Measurements from ENCODE around the gene KRT73. TPM values are rescaled to one million over a fixed set of nuclear protein-coding genes. Genes with fewer than 3 reads are reported as not detected.

The KRT73 gene
- total RNA-seq, 4 donors from 2014 or later, result not detected

DNA sequence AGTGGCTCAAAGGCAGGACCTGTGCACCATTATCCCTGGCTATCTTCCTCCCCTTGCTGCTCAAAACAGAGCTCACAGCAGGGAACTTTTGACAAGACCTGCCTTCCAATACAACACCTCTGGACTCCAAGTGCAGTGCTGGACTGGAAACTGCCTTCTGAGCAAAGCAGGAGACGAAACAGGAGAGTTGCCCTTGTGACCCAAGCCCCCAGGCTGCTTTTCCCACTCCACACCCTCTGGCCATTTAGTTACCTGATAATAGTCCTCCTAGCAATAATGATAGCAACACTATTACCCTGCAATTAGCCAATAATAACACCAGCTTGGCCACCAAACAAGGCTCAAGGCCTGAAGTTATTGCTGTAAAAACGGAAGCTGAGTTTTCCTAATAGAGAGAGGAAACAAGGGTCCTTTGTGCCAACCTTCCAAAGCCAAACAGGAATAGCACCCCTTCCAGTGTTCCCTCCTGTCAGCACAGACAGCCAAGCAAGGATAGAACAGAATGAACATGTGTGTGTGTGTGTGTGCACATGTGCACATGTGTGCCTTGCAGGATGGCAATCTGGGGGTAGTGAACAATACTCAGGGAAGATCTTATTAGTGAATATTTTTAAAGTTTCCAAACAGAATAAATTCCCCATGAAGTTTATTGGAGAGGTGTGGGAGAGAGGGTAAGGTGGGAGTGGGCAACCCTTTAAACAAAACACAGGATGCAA is 9.2 kb upstream of the KRT73 start:
- WGBS, 2 donors (ENCODE audit: low coverage in 1 of 2), result 75% methylated on average over 1 of the region's 2 CpGs; no CpG with 5 or more reads in 1 of the 2 donors
- H3K4me3 ChIP-seq, result no peak overlapping the region
- H3K27me3 ChIP-seq, result no peaks in the 10 kb centered on the region
- no peaks in the 10 kb centered on the region for H3K4me1 ChIP-seq
- no peaks in the 10 kb centered on the region for H3K9me3 ChIP-seq
- no peak for ATAC-seq
- TF ChIP-seq, protein P1, sequence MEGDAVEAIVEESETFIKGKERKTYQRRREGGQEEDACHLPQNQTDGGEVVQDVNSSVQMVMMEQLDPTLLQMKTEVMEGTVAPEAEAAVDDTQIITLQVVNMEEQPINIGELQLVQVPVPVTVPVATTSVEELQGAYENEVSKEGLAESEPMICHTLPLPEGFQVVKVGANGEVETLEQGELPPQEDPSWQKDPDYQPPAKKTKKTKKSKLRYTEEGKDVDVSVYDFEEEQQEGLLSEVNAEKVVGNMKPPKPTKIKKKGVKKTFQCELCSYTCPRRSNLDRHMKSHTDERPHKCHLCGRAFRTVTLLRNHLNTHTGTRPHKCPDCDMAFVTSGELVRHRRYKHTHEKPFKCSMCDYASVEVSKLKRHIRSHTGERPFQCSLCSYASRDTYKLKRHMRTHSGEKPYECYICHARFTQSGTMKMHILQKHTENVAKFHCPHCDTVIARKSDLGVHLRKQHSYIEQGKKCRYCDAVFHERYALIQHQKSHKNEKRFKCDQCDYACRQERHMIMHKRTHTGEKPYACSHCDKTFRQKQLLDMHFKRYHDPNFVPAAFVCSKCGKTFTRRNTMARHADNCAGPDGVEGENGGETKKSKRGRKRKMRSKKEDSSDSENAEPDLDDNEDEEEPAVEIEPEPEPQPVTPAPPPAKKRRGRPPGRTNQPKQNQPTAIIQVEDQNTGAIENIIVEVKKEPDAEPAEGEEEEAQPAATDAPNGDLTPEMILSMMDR (IDR thresholded peaks at IDR 0.05), result no peak
- TF ChIP-seq POLR2AphosphoS5 (IDR thresholded peaks at IDR 0.05), result no peak
- no peak overlapping the region for H3K27ac ChIP-seq
- H3K36me3 ChIP-seq, result no peaks in the 10 kb centered on the region

DNA sequence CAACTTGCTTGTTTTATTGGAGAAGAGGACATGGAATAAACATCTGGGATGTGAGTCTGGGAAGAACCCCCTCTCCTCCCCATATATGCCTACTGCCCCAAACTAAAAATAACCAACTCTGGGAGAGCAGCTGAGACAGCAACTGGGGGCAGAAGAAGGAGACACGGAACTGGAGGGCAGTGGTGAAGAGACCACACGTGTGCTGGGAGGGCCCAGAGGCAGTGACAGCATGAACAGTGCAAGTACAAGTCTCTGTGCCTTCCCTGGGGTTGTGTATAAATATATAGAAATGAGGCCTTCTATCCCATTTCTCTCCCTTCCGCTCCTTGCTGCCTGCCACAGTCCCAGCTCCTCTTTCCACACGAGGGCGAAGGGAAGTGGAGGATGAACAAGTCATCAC is 4.0 kb upstream of the KRT73 start:
- H3K4me1 ChIP-seq, result no peaks in the 10 kb centered on the region
- H3K4me3 ChIP-seq, result no peak overlapping the region
- TF ChIP-seq, protein P1 (IDR thresholded peaks at IDR 0.05), result no peak
- TF ChIP-seq POLR2A (IDR thresholded peaks at IDR 0.05) (no peak), POLR2AphosphoS5 (IDR thresholded peaks at IDR 0.05) (no peak), EP300 (IDR thresholded peaks at IDR 0.05) (no peak)
- no peak for ATAC-seq
- H3K9me3 ChIP-seq, result no peaks in the 10 kb centered on the region
- H3K27ac ChIP-seq, result no peak overlapping the region
- WGBS, 2 donors (ENCODE audit: low coverage in 1 of 2), result 33 to 72% methylated on average over 5 of the region's 5 CpGs
- H3K36me3 ChIP-seq, result no peaks in the 10 kb centered on the region
- H3K27me3 ChIP-seq, result peaks cover 4% of the 10 kb centered on the region

DNA sequence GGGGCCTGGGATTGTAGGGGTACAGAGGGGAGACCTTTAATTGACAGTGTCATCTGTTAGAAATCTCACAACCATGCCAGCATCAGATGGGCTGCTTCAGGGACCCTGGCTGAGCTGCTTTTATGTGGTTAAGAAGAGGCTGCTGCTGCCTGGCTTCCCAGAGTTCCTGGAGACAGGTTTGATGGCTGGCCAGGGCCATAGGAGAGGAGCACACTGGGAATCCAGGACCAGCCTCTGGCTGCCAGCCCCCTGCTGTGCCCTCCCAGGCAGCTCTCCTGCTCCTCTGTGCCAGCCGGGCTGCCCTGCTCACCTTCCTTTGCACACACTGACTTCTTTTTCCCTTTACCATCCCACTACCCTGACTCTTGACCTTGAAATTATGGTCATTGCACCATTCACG is 507 bp upstream of the KRT73 start:
- no peaks in the 10 kb centered on the region for H3K36me3 ChIP-seq
- H3K4me1 ChIP-seq, result no peaks in the 10 kb centered on the region
- no peak for ATAC-seq
- H3K4me3 ChIP-seq, result no peak overlapping the region
- H3K27me3 ChIP-seq, result peaks cover 21% of the 10 kb centered on the region
- 66 to 86% methylated on average over 1 to 2 of the region's 2 CpGs for WGBS, 2 donors (ENCODE audit: low coverage in 1 of 2)
- no peaks in the 10 kb centered on the region for H3K9me3 ChIP-seq
- no peak overlapping the region for H3K27ac ChIP-seq
- TF ChIP-seq, protein P1 (IDR thresholded peaks at IDR 0.05), result no peak
- TF ChIP-seq EP300 (IDR thresholded peaks at IDR 0.05) (no peak), POLR2AphosphoS5 (IDR thresholded peaks at IDR 0.05) (no peak), POLR2A (IDR thresholded peaks at IDR 0.05) (no peak)

DNA sequence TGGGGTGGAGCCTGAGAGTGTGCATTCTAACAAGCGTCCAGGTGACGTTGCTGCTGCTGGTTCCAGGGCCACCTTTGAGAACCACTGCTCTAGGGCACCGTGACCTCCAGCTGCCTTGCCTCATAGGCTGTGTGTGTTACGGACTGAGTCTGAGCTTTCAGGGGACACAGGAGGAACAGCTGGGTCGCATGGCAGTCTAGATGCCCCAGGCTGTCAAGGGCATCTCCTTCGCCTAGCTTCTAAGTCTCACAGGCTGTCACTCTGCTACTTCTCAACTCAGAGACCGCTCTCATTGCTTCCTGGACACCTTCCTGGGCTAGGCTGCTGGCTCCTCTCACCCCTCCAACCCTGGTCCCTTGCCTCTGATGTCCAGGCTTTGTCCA is 965 bp downstream of the KRT73 start:
- H3K9me3 ChIP-seq, result no peaks in the 10 kb centered on the region
- H3K36me3 ChIP-seq, result no peaks in the 10 kb centered on the region
- no peak for ATAC-seq
- no peak overlapping the region for H3K27ac ChIP-seq
- H3K27me3 ChIP-seq, result peaks cover 29% of the 10 kb centered on the region
- TF ChIP-seq, protein P1 (IDR thresholded peaks at IDR 0.05), result no peak
- TF ChIP-seq POLR2A (IDR thresholded peaks at IDR 0.05) (no peak), POLR2AphosphoS5 (IDR thresholded peaks at IDR 0.05) (no peak), EP300 (IDR thresholded peaks at IDR 0.05) (no peak)
- WGBS, 2 donors (ENCODE audit: low coverage in 1 of 2), result 73% methylated on average over 4 of the region's 7 CpGs; no CpG with 5 or more reads in 1 of the 2 donors
- H3K4me3 ChIP-seq, result no peak overlapping the region
- H3K4me1 ChIP-seq, result no peaks in the 10 kb centered on the region

DNA sequence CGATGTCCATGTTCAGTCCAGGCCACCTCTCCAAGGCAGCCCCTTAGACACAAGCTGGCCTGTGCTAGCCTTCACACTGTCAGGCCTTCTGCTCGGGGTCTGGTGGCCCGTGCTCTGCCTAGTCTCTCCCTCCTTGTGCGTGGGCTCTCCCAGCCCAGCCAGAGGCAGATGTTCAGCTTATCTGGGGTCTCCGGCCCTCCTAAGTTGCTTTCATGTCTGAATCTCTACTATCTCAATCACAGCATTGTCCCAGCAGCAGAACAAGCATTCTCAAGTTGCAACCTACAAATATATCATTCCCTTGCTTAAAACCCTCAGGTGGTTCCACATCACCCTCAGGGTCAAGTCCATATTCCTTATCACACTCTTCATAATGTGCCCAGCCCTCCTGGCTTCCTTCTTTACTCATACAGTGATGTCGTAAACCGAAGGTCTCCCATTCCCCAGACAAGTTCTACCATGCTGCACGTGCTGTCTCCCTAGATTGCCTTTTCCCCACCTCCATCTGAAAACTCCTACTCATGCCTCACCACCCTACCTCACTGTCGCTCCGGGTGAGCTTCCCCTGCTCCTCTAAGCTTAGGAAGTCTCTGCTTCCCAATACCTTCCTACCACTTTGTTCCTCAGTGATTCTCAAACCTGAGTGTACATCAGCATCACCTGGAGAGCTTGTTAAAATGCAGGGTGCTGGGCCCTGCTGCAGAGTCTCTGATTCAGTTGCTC is 1.5 kb downstream of the KRT73 start:
- no peak overlapping the region for H3K27ac ChIP-seq
- H3K4me1 ChIP-seq, result no peaks in the 10 kb centered on the region
- H3K27me3 ChIP-seq, result peaks cover 31% of the 10 kb centered on the region
- no peaks in the 10 kb centered on the region for H3K9me3 ChIP-seq
- WGBS, 2 donors (ENCODE audit: low coverage in 1 of 2), result 66 to 88% methylated on average over 4 to 9 of the region's 10 CpGs
- TF ChIP-seq POLR2AphosphoS5 (IDR thresholded peaks at IDR 0.05), result no peak
- TF ChIP-seq, protein P1 (IDR thresholded peaks at IDR 0.05), result no peak
- no peaks in the 10 kb centered on the region for H3K36me3 ChIP-seq
- no peak for ATAC-seq
- no peak overlapping the region for H3K4me3 ChIP-seq
